Gastrocnemius medialis (tissue), 4 donors: ENCODE measurements around the gene PARD3. TPM values are rescaled to one million over a fixed set of nuclear protein-coding genes. Genes with fewer than 3 reads are reported as not detected.

Experiments used
- ATAC-seq, 2 donors: fragments of 150-250 bp; one replicate each; pipeline ENCODE4 v1.9.1; 2016
- DNase-seq, 2 donors: peaks; one replicate each; pipeline ENCODE4 v3.0.0-alpha.2; 2019
- H3K27ac ChIP-seq, 4 donors: fragments of 200-600 bp; sonication (generic); 1 replicate in 1 of 4; 2 replicates in 3 of 4; pipeline ENCODE4 v1.5.1; 2016 to 2018; ENCODE audit warnings: mild to moderate bottlenecking in 2 of 4, moderate library complexity in 1 of 4
- H3K27me3 ChIP-seq, 3 donors: fragments of 200-600 bp; sonication (generic) in 2 of 3; 1 replicate in 1 of 3; 2 replicates in 2 of 3; pipeline versions ENCODE4 v1.5.1 to v1.6.0; 2016 to 2019; ENCODE audit warnings: mild to moderate bottlenecking in 1 of 3, moderate library complexity in 1 of 3
- H3K36me3 ChIP-seq, 2 donors: fragments of 200-600 bp; sonication (generic) in 1 of 2; one replicate each; pipeline ENCODE4 v1.5.1; 2017 to 2018
- H3K4me1 ChIP-seq, 2 donors: fragments of 200-600 bp; sonication (generic) in 1 of 2; one replicate each; pipeline ENCODE4 v1.5.1; 2016 to 2017; ENCODE audit warnings: mild to moderate bottlenecking in 2 of 2
- H3K4me3 ChIP-seq, 4 donors: fragments of 200-600 bp; sonication (generic) in 3 of 4; 1 replicate in 1 of 4; 2 replicates in 3 of 4; pipeline ENCODE4 v1.5.1; 2016 to 2019; ENCODE audit warnings: mild to moderate bottlenecking in 2 of 4
- H3K9me3 ChIP-seq, 3 donors: fragments of 200-600 bp; sonication (generic) in 2 of 3; 1 replicate in 1 of 3; 2 replicates in 2 of 3; pipeline ENCODE4 v1.5.1; 2016 to 2019
- CTCF ChIP-seq, 5 experiments: fragments of 450-650 bp in 3 of 5; fragments of 200-600 bp in 2 of 5; sonication (generic) in 2 of 5; IDR thresholded peaks in 4 of 5; conservative IDR thresholded peaks in 1 of 5; 1 replicate in 4 of 5; 2 replicates in 1 of 5; pipeline ENCODE4 v1.5.1; 2016 to 2019; ENCODE audit warnings: antibody characterized with exemption in 5 of 5, mild to moderate bottlenecking in 3 of 5, moderate library complexity in 3 of 5
- POLR2A ChIP-seq, 2 donors: fragments of 450-650 bp; IDR thresholded peaks; one replicate each; pipeline ENCODE4 v1.6.1; 2017; ENCODE audit warnings: antibody characterized with exemption in 2 of 2, mild to moderate bottlenecking in 2 of 2, moderate library complexity in 2 of 2
- in situ Hi-C, 4 donors: fragments of 200-750 bp; cut with MboI; loops; one replicate each; pipeline versions ENCODE4 v1.15.0 to v1.8.0; 2017; ENCODE audit warnings: low sequenced_read_pairs in 4 of 4
- intact Hi-C: fragments of 100-400 bp; cut with DNase I; formaldehyde crosslinking; loops from one replicate; pipeline ENCODE4 v1.15.1; 2023; ENCODE audit warnings: low total_unique reads
- total RNA-seq, 4 donors: library from RNA; depleted of rRNA; stranded (reverse); fragments of >200 nt; gene quantifications; one replicate each; pipeline versions ENCODE4 v1.1.0 to v1.2.3, GENCODE V29; 2016

Gene PARD3
- total RNA-seq, 4 donors from 2014 or later = 64.6 to 75.8 (median 68.3) TPM

GRCh38 chr10:34168439-34168838 lies 646.7 kb downstream of the PARD3 start:
- Histone ChIP-seq H3K4me3 (no peak overlapping the region), H3K36me3 (no peaks in the 10 kb centered on the region), H3K4me1 (no peaks in the 10 kb centered on the region), H3K9me3 (no peaks in the 10 kb centered on the region), H3K27ac (no peak overlapping the region), H3K27me3 (no peaks in the 10 kb centered on the region)
- DNase-seq = no peak
- no peak for TF ChIP-seq POLR2A (IDR thresholded peaks at IDR 0.05)
- no peak for TF ChIP-seq CTCF (IDR thresholded peaks at IDR 0.05 in 4 of 5, conservative IDR thresholded peaks at IDR 0.05 in 1 of 5)
- ATAC-seq = no peak
- in situ Hi-C loops = loop anchor here in 1 of 4 donors (25.0 kb wide), 1 partner anchor 106 kb away; no protein-coding TSS in a partner anchor
- intact Hi-C loops = no loop called here

- Histone ChIP-seq H3K27me3 (no peaks in the 10 kb centered on the region), H3K4me3 (no peak overlapping the region), H3K4me1 (no peaks in the 10 kb centered on the region), H3K27ac (no peak overlapping the region), H3K9me3 (no peaks in the 10 kb centered on the region), H3K36me3 (no peaks in the 10 kb centered on the region)
- in situ Hi-C loops = loop anchor here in 1 of 4 donors (25.0 kb wide), 1 partner anchor 105 kb away; no protein-coding TSS in a partner anchor
- DNase-seq (no peak), ATAC-seq (no peak)
- intact Hi-C loops = no loop called here
- TF ChIP-seq CTCF (IDR thresholded peaks at IDR 0.05 in 4 of 5, conservative IDR thresholded peaks at IDR 0.05 in 1 of 5) (no peak), POLR2A (IDR thresholded peaks at IDR 0.05) (no peak)
Measured at GRCh38 chr10:34166823-34167222, 648.3 kb downstream of the PARD3 start.

GRCh38 chr10:34166354-34166753 lies 648.7 kb downstream of the PARD3 start:
- Histone ChIP-seq H3K4me3 (no peak overlapping the region), H3K36me3 (no peaks in the 10 kb centered on the region), H3K4me1 (no peaks in the 10 kb centered on the region), H3K9me3 (no peaks in the 10 kb centered on the region), H3K27ac (no peak overlapping the region), H3K27me3 (no peaks in the 10 kb centered on the region)
- no peak for ATAC-seq
- TF ChIP-seq CTCF (IDR thresholded peaks at IDR 0.05 in 4 of 5, conservative IDR thresholded peaks at IDR 0.05 in 1 of 5) (no peak), POLR2A (IDR thresholded peaks at IDR 0.05) (no peak)
- no peak for DNase-seq
- in situ Hi-C loops = loop anchor here in 1 of 4 donors (25.0 kb wide), 1 partner anchor 104 kb away; no protein-coding TSS in a partner anchor
- intact Hi-C loops = no loop called here

- in situ Hi-C loops = loop anchor here in 1 of 4 donors (25.0 kb wide), 1 partner anchor 102 kb away; no protein-coding TSS in a partner anchor
Measured at GRCh38 chr10:34164029-34164428, 651.1 kb downstream of the PARD3 start.

More at GRCh38 chr10:34164029-34164428, 651.1 kb downstream of the PARD3 start:
- no peaks in the 10 kb centered on the region for H3K36me3 ChIP-seq
- no peak for ATAC-seq
- H3K4me3 ChIP-seq = no peak overlapping the region
- no peak for DNase-seq
- TF ChIP-seq CTCF (IDR thresholded peaks at IDR 0.05 in 4 of 5, conservative IDR thresholded peaks at IDR 0.05 in 1 of 5) = no peak
- no peak for TF ChIP-seq POLR2A (IDR thresholded peaks at IDR 0.05)
- H3K27me3 ChIP-seq = no peaks in the 10 kb centered on the region
- no peaks in the 10 kb centered on the region for H3K4me1 ChIP-seq
- H3K9me3 ChIP-seq = no peaks in the 10 kb centered on the region
- H3K27ac ChIP-seq = no peak overlapping the region
- intact Hi-C loops = no loop called here
